ENCODE results near the gene UCHL3.

- TF ChIP-seq CTCF (IDR thresholded peaks at IDR 0.05): no peak
- no peak for TF ChIP-seq EZH2phosphoT487 (IDR thresholded peaks at IDR 0.05)
- no peak for TF ChIP-seq EZH2 (IDR thresholded peaks at IDR 0.05)
Observed at GRCh38 chr13:75583091-75583490, 33.5 kb downstream of the UCHL3 start.

Data from neural progenitor cell (in vitro differentiated cells).